Neutrophil (primary cell): ENCODE results near the gene ARF1.

Experiments used
- H3K27ac ChIP-seq: fragments of 200-600 bp; sonication (generic); 2 replicates; pipeline ENCODE4 v1.5.1; 2016; ENCODE audit warnings: mild to moderate bottlenecking, moderate library complexity
- H3K27me3 ChIP-seq: fragments of 200-600 bp; sonication (generic); 2 replicates; pipeline ENCODE4 v1.6.0; 2016; ENCODE audit warnings: mild to moderate bottlenecking
- H3K36me3 ChIP-seq: fragments of 200-600 bp; sonication (generic); 2 replicates; pipeline ENCODE4 v1.5.1; 2017
- H3K4me1 ChIP-seq, 2 experiments: fragments of 200-600 bp in 1 of 2; sonication (generic) in 1 of 2; 1 replicate in 1 of 2; 2 replicates in 1 of 2; pipeline versions ENCODE4 v1.5.1 to v1.6.1; 2013 to 2016; ENCODE audit warnings: low read depth in 1 of 2, low read length in 1 of 2, mild to moderate bottlenecking in 1 of 2, moderate library complexity in 1 of 2; ENCODE audit not compliant: control insufficient read depth in 1 of 2, insufficient read depth in 1 of 2
- H3K4me3 ChIP-seq, 2 experiments: fragments of 200-600 bp in 1 of 2; sonication (generic) in 1 of 2; 1 replicate in 1 of 2; 2 replicates in 1 of 2; pipeline ENCODE4 v1.5.1; 2013 to 2016; ENCODE audit warnings: low read depth in 1 of 2, low read length in 1 of 2, mild to moderate bottlenecking in 1 of 2, moderate library complexity in 1 of 2
- H3K9me3 ChIP-seq: fragments of 200-600 bp; sonication (generic); 2 replicates; pipeline ENCODE4 v1.5.1; 2016
- TF ChIP-seq, protein P1 (sequence below): fragments of 200-600 bp; sonication (generic); IDR thresholded peaks from 2 replicates; pipeline ENCODE4 v1.5.1; 2016; ENCODE audit warnings: antibody characterized with exemption

The ARF1 gene

DNA sequence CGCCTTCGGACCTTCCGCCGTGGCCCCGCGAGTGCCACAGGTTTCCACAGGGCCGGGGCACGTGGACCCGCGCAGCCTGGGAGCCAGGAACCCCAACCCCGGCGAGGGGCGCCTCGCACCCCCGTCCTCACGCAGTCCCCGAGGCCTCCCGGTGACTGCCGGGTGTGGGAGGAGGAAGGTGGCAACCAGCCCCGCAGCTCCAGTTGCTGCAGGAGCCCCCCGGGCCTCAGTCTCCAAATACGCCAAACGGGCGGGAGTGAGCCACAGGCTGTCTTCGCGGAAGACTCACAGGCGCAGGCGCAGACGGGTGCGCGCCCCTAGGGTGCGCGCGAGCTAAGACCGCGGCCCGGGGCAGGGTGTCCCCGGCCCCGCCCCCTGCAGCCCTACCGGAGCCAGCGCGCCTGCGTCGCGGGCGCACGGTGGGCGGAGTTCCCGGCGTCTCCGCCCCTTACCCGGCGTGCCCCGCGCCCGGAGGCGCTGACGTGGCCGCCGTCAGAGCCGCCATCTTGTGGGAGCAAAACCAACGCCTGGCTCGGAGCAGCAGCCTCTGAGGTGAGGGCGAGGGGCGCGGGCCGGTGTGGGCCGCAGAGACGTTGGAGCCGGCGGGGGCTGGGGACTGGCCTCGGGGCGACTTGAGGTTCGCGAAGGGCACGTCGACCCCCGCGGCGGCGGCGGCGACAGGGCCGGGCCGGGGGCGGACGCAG, at the start of gene ARF1:
Gene ARF1, plus strand, starts transcription at position 495 of the 704 bp plus-strand sequence. CDS start 14,407 bp downstream, outside the sequence.
- Histone ChIP-seq H3K4me3 (peak within 1 kb of the TSS; percentile 90 to 97), H3K36me3 (no peaks in the 10 kb centered on the region), H3K27ac (peak within 1 kb of the TSS; percentile 97), H3K4me1 (peaks cover 64 to 66% of the 10 kb centered on the region in 2 experiments), H3K27me3 (no peaks in the 10 kb centered on the region), H3K9me3 (no peaks in the 10 kb centered on the region)
- TF ChIP-seq, protein P1, sequence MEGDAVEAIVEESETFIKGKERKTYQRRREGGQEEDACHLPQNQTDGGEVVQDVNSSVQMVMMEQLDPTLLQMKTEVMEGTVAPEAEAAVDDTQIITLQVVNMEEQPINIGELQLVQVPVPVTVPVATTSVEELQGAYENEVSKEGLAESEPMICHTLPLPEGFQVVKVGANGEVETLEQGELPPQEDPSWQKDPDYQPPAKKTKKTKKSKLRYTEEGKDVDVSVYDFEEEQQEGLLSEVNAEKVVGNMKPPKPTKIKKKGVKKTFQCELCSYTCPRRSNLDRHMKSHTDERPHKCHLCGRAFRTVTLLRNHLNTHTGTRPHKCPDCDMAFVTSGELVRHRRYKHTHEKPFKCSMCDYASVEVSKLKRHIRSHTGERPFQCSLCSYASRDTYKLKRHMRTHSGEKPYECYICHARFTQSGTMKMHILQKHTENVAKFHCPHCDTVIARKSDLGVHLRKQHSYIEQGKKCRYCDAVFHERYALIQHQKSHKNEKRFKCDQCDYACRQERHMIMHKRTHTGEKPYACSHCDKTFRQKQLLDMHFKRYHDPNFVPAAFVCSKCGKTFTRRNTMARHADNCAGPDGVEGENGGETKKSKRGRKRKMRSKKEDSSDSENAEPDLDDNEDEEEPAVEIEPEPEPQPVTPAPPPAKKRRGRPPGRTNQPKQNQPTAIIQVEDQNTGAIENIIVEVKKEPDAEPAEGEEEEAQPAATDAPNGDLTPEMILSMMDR = peak; percentile 61

GRCh38 chr1:228033376-228033775, 49.1 kb upstream of the ARF1 start:
- no peak overlapping the region for H3K27ac ChIP-seq
- TF ChIP-seq, protein P1 = no peak
- peaks cover 64% of the 10 kb centered on the region for H3K27me3 ChIP-seq
- no peaks in the 10 kb centered on the region for H3K9me3 ChIP-seq
- H3K36me3 ChIP-seq = no peaks in the 10 kb centered on the region
- no peaks in the 10 kb centered on the region for H3K4me1 ChIP-seq
- no peak overlapping the region for H3K4me3 ChIP-seq

- no peak overlapping the region for H3K27ac ChIP-seq
- no peaks in the 10 kb centered on the region for H3K4me1 ChIP-seq
- no peak overlapping the region for H3K4me3 ChIP-seq
- peaks cover 71% of the 10 kb centered on the region for H3K27me3 ChIP-seq
- H3K9me3 ChIP-seq = no peaks in the 10 kb centered on the region
- no peaks in the 10 kb centered on the region for H3K36me3 ChIP-seq
- TF ChIP-seq, protein P1 = no peak
Observed at GRCh38 chr1:228034954-228035837, 47.3 kb upstream of the ARF1 start.

DNA sequence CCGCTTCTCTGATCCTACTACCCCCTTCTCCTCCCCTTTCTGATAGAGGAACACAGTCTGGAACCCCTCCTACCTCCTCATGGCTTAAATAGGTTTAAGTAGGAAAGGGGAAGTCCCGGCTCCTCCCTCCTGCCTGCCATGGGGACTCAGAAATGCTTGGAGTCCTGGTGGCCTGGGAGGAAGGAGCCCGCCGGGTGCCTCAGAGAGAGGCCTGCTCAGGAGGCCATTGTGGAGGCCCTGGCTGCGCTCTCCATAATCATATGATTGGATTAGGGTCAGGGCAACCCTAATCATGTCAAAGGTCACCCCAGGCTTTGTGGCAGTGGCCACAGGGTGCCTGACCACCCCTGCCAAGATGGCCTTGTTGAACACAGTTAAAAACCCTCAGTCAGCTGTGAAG, 46.7 kb upstream of the ARF1 start:
- Histone ChIP-seq H3K9me3 (no peaks in the 10 kb centered on the region), H3K36me3 (no peaks in the 10 kb centered on the region), H3K27ac (no peak overlapping the region), H3K4me1 (no peaks in the 10 kb centered on the region), H3K4me3 (no peak overlapping the region), H3K27me3 (peaks cover 76% of the 10 kb centered on the region)
- TF ChIP-seq, protein P1 = no peak

DNA sequence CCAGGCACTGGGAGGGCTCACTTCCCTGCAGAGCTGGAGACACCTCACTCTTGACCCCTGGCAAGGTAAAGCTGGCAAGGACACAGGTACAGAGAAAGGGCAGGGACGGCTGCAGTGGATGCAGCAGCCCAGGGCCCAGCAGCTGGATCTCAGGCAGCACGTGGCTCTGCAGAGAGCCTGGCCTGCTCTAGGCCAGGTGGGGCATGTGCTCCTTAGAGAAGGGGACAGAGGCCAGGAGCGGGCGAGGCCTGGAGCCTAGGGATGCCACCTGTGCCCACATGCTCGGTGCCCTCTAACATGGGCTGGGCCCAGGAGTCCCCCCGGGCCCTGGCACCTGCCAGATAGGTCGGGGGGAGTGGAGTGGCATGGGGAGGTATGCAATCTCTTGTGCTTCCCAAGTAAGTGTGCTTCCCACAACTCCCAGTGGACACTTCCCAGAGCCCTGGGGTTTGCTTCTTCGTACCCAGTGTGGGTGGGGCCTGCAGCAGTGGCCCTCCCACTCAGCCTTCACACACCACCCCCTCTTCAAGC, 45.7 kb upstream of the ARF1 start:
- TF ChIP-seq, protein P1 = no peak
- Histone ChIP-seq H3K4me3 (no peak overlapping the region), H3K27ac (no peak overlapping the region), H3K27me3 (peaks cover 83% of the 10 kb centered on the region), H3K36me3 (no peaks in the 10 kb centered on the region), H3K9me3 (no peaks in the 10 kb centered on the region), H3K4me1 (no peaks in the 10 kb centered on the region)
